GM21786 (cell line): ENCODE measurements around the gene ASB1.

ENCODE experiments used
- ATAC-seq: cut with Tn5 transposase; IDR thresholded peaks from one replicate; pipeline ENCODE4 v1.9.1; 2021; ENCODE audit not compliant: unreplicated experiment

ASB1 gene

DNA sequence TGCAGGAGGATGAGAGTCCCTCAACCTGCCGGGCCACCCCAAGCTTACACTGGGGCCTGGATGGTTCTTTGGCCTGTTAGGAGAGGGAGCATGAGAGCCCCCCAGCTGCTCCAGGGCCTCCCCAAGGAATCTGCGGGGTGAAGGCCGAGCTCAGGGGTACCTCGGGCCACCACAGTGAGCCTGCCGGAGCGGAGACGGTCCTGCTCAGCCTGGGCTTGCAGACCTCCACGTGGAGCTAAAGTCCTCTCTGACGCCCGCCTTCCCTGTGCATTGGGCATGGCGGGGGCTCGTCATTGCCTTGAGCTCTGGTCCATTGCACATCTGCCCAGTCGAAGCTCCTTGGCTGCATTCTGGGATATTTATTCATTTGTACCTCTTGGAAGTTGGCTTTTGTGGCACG is 62.7 kb downstream of the ASB1 start:
- no peak for ATAC-seq

DNA sequence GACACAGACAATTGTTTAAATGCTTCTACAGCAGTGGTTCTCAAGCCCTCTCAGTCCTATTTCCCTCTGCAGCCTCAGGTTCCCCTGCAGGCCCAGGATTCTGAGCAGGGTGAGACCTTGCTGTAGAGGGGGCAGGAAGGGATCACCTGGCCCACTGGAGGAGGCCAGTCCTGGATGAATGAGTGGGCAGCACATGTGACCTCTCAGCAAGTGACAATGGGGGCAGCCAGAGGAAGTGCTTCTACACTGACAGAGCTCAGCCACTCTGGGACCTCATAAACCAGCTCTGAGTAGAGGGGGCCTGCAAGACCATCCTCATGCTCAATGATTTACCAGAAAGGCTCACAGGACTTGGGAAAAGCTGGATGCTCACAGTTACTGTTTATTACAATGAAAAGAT is 63.2 kb downstream of the ASB1 start:
- no peak for ATAC-seq

DNA sequence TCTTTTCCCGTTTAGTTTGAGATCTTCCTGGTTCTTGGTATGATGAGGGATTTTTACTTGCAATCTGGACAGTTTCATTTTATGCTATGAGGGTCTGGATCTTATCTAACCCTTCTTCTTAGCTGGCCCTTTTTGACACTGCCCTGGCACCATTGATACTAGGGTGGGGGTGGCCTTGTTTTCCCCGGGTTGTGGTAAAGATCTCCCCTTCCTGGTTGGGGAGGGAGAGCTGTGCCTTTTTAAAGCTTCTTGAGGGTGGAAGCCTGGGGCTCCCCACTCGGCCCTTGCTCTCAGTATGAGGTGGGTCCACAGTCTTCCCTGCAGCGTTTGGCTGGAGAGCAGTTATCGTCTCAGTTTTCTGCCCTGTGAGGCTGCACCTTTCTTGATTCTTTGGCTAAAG is 66.1 kb downstream of the ASB1 start:
- ATAC-seq, result no peak

DNA sequence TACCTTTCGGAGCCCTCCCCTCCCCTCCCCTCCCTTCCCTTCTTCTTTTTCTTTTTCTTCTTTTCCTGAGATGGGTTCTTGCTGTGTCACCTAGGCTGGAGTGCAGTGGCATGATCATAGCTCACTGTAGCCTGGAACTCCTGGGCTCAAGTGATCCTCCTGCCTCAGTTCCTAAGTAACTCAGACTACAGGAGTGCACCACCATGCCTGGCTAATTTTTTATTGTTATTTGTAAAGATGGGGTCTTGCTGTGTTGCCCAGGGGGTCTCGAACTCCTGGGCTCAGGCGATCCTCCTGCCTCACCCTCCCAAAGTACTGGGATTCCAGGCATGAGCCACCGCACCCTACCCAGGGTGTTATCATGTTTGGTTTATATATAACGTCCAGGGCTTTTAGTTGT is 66.7 kb downstream of the ASB1 start:
- no peak for ATAC-seq

DNA sequence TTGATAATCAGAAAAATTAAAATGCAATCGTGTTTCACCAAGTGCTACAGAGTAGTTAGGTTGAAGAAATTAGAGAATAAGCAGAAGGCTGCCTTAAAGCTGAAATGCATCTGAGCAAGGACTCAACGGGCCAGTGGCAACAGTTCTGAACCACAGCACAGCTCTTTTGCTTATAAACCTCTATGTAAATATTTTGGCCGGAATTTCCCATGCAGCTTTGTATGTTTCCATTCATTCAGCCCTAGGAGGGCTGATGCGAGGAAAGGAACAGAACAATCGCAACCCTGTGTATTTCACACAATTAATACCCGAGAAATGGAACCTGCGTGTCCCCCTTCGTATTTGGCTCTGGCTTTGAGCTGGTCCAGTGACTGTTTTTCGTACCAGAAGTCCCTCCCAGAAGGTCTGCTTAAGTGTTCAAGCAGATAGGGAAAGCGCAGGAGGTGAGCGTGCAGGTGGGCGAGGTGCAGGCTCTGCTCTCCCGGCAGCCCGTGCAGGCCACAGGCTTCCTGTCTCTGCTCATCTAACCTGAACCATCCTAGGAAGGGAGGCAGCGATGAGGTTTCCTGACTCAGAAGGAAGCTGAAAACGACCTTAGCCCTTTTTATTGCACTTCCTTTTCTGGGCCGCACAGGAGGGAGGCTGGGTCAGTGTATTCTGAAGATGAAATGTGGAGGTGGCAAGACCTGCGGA is 67.3 kb downstream of the ASB1 start:
- no peak for ATAC-seq

DNA sequence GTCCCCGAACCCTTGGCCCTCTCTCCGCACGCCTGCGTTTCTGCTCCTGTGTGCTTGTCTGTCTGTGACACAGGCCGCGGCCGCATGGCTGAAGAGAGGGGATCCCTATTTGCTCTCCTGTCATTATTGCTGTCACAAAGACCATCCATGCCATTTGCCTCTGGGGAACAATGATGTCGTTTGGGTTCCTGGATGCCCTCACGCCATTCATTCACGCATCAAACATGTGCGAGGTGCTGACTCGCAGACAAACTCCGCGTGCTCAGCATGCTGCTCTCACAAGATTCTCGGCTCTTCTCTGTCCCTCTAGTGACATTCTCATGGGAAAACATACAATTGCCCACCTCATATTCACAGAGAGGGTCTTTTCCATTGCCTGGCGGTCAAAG is 67.8 kb downstream of the ASB1 start:
- no peak for ATAC-seq

DNA sequence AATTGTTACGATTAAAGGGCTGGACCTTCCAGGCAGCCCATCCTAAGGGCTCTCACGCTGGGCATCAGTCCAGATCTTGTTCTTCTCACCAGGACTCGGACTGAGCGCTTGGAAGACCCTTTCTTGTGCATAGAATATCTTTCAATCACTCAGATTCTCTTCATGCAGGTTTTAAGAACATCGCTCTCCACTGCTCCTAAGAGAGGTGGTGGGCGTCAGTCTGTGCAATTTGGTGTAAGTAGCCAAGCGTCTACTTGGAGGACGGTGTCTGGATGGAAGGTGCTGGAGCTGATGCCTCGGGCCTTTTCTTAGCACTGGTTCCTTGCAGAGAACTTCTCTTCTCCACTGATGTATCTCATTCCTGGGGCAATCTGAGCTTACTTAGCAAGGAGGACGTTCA is 68.7 kb downstream of the ASB1 start:
- no peak for ATAC-seq

DNA sequence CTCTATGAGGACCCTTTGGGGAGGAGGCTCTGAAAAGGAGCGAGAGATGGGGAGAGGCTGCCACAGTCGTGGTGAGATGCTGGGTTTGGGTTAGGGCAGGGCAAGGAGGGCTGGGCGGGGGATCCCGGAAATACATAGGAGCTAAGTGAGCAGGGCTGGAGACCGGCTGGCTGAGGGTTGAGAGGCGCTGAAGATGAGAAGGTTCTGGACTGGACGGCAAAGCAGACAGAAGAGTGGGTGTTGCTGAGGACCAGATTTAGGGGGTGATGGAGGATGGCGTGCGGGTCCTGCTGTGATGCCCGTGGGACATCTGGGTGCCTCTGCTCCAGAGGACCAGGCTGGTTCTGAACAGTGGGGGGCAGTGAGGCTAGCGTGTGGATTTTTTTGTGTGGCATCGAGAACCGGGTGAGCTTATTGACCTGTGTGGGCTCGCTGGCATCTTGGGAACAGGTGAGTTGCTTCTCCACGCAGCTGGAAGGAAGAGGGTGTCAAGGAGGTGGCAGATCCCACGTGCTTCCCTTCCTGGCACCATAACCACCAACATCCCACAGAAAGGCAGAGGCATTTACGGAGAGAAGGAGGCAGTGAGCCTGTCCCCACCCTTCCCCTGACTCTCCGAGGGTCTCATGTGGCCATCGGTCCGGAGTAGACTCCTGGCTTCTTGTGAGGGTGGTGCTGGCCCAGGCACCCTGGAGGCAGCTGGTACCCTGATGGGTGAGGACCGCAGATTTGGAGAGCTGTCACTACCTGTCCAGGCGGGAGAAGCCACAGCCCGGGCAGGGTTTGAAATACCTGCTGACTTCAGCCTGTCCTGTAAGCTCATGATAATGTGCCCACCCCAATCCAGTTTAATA is 70.3 kb downstream of the ASB1 start:
- ATAC-seq, result no peak

DNA sequence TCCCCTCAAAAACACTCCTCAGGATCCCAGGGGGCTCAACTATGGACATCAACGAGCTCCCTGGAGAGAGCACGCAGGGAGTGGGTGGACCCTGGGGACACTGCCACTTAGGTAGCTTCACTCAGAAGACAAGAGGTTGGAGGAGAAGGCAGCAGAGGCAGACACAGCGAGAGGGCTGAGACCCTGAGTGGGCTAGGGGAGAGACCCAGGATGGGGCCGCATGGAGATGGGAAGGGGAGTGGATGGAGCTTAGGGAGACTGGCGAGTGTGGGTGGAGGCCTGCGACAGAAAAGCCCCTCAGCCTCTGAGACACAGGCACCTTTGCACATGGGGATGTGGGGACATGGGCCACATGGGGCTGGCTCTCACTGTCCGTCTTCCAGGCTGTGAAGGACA is 70.9 kb downstream of the ASB1 start:
- no peak for ATAC-seq

DNA sequence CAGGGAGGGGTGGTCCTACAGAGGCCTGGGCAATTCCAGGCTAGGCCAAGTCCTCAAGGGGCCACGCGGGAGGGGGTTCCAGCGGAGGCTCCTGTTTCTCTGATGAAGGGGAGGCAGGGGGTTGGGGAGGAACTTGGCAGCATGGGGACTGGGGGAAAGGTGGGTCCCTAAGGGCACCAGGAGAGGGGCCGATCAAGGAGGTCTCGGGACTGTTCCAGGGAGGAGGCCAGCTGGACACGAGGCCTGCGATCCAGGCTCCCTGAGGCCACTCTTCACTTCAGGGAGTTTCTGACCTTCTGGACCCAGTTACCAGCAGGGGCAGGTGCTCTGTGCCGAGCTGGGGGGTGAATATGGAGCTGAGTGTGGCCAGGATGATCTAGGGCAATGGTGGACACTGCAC is 71.5 kb downstream of the ASB1 start:
- ATAC-seq, result no peak

DNA sequence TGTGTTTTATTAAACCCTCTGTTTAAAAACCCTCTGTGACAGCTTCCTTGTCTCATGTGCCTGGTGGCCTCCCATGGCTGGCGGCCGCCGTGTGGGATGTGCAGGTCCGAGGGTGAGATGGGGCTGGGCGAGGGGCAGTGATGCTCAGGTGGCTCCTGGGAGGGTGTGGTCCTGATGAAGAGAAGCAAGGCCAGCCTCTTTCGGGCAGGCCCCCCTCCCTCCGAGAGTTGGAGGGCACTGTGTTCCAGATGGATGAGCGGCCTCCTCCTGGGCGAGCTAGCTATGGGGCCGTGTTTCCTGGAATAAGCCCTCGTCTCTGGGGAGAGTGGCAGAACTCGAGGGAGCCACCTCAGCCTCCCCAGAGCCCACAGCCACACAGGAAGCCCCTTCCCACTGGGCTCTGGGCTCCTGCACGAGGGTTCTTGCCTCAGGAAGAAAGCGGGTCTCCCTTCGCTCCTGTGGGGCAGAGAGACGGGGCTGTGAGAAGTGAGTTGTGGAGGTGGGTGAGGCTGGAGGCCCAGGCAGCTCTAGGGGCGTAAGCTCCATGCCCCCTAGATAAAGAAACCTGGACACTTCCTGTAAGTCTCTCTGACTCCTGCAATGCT is 72.1 kb downstream of the ASB1 start:
- no peak for ATAC-seq

DNA sequence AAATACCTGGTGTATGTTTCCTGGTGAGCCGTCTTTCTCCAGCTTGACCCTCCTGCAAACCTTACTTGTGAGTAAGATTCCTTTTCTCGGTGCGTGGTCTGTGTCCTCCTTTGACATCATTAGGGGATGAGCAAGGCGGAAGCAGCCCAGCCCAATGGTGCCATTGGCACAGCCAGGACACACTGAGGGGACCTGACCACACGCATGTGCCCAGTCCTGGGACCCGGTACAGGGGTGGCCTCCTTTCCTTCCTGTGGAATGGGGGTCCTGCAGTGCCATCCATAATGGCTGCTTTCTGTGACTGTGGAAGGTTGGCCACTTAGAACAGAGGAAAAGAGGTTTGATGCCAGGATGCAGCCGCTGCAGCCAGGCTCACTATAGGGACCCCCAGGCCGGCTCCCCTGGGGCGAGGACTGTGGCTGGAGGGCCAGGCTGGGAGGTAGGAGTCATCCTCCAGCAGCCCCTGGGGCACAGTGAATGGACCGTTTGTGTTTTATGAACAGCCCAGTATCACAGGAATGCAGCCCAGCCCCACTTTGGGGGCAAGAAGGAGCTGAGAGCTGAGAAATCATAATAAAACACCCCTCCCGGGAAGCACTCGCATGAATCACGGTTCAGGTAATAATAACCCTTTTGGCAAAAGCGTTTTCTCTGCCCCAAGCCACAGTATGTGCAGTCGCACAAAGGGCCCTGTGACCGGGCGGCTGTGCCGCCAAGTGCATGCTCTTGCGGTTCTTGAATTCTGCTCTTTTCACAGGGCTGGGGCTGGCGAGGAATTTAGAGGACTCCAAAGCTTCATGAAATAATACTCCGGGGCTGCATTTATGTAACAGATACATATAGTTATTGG is 73.2 kb downstream of the ASB1 start:
- ATAC-seq, result no peak

DNA sequence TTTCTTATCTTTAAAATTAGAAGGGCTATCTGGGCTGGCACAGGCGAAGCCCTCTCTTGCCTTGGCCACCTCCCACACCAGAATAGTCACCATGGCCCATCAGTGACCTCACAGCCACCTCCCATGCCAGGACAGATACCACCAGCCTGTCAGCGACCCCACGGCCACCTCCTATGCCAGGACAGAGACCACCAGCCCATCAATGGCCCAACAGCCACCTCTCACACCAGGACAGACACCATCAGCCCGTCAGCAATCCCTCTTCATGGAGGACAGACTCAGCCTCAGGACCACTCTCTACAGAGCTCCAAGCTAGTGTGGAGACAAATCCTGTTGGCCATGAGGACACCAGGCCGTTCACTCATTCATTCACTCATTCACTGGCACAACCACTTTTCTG is 74.6 kb downstream of the ASB1 start:
- ATAC-seq, result no peak
